ENCODE measurements around the gene MADCAM1.

The MADCAM1 gene

DNA sequence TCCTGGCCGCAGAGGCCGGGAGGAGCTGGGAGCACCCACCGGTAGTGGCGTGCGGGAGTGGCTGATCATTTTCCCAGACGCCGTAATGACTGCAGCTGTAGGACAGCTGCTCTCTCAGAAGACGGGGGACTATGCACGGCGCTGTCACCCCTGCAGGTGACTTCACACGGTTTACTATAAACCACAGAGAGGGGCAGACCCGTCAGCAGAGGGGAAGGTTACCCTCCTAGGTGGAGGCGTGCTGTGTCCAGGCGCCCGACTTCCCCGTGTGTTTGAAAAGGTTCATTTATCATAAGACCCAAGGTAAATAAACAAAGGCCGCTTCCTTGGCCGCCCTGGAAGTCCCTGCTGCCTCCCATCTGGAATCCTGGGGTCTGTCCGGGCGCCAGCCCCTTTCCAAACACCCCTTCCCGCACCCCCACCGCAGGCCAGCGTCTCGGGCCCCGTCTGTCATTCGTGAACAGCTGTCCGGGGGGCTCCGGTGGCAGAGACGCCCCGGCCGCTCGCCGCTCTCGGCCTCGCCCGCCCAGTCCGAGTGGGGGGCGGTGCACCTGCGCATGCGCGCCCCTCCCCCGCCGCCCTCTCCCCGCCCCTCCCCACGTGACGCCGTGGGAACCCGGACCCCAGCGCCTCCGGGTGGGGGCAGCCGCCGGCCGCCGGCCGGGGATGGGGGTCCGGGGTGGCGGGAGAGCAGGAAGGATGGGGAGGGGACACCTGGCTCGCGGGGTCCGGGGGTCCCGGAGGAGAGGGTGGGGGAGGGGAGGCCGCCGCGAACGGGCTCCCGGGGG, 36.4 kb upstream of the MADCAM1 start:
- DNase-seq (ENCODE audit: extremely low spot score): no peak
- POLR2A ChIA-PET: no interaction called here
- TF ChIP-seq, protein P1, sequence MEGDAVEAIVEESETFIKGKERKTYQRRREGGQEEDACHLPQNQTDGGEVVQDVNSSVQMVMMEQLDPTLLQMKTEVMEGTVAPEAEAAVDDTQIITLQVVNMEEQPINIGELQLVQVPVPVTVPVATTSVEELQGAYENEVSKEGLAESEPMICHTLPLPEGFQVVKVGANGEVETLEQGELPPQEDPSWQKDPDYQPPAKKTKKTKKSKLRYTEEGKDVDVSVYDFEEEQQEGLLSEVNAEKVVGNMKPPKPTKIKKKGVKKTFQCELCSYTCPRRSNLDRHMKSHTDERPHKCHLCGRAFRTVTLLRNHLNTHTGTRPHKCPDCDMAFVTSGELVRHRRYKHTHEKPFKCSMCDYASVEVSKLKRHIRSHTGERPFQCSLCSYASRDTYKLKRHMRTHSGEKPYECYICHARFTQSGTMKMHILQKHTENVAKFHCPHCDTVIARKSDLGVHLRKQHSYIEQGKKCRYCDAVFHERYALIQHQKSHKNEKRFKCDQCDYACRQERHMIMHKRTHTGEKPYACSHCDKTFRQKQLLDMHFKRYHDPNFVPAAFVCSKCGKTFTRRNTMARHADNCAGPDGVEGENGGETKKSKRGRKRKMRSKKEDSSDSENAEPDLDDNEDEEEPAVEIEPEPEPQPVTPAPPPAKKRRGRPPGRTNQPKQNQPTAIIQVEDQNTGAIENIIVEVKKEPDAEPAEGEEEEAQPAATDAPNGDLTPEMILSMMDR (IDR thresholded peaks at IDR 0.05; ENCODE audit: control extremely low read depth, extremely low read depth, low read depth, missing control alignments): no peak
- CTCF ChIA-PET: no interaction called here

DNA sequence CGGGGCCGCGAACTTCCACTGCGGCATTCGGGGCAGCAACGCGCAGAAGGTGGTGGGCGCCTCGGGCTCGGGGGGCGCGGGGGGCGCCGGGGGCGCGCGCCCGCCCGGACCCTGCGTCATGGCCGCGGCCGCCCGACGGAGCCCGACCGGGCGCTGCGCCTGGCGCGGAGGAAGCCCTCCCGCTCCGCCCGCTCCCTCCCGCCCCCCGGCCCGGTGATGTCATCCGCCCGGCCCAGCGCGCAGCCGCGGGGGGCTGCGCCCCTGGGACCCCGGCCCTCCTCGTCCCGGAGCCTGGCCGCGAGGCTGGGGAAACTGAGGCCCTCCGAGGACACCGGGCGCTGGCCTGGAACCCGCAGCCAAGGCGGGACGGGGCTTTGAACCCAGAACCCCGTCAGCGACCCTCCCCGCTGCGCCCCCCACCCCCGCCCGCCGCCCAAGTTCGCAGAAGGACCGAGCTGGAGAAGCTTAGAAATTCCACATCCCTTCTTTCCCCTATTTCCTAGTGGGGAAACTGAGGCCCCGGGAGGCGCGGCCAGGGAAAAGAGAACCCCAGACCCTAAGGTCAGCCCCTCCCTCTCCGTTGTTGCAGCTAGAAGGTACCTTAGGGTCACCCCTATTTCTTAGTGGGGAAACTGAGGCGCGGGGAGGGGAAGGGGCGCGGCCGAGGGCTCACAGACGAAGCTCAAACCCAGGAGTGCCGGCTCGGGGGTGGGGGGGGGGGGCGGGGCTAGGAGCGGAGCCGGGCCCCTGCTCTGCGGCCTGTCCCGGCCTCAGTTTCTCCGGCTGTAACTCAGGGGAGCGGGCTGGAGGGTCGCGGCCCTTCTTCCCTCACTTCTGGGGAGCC, 35.2 kb upstream of the MADCAM1 start, which contains the start of gene SHC2:
SHC2 (minus strand) TSS at position 157 of the 844 bp plus-strand sequence; CDS start at position 120, 37 bp downstream.
- ChIA-PET POLR2A (no interaction called here), CTCF (no interaction called here)
- no peak for DNase-seq (ENCODE audit: extremely low spot score)
- TF ChIP-seq, protein P1 (IDR thresholded peaks at IDR 0.05; ENCODE audit: control extremely low read depth, extremely low read depth, low read depth, missing control alignments): no peak

DNA sequence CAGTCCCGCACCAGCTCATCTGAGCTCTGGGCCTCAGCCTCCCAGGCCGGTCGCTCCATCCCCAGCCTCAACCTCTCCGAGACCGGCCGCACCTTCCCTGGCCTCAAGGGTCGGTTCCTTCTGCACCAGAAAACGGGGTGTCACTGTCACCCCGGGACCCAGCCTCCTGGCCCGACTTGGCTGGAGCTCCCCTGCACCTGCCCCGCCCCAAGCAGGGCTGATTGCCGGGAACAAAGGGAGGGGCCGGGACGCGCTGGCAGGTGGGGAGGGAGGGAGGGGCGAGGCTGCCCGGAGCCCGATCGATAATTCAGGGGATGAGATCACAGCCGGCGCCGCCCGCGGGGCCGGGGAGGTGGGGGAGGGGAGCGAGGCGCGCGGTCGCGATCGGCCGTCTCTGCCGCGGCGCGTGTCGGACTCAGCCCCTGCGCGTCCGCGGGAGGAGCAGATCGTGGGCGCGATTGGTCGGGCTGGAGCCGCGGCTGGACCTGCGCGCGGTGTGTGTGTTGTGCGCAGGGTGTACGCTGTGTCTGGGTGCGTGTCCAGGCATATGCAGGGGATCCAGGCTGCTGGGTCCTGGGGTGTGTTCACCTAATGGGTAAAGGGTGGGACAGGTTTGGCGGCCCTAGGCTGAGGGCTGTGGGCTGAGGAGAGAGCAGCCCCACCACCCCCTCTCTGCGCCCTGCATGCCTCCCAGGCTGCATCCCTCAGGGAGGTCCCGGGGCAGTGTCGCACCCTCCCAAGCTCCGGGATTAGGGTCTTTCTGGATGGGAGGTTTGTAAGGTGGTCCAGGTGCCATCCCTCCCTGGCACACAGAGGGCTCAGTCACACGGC, 34.4 kb upstream of the MADCAM1 start:
- TF ChIP-seq, protein P1 (IDR thresholded peaks at IDR 0.05; ENCODE audit: control extremely low read depth, extremely low read depth, low read depth, missing control alignments): no peak
- POLR2A ChIA-PET: no interaction called here
- CTCF ChIA-PET: no interaction called here
- no peak for DNase-seq (ENCODE audit: extremely low spot score)

DNA sequence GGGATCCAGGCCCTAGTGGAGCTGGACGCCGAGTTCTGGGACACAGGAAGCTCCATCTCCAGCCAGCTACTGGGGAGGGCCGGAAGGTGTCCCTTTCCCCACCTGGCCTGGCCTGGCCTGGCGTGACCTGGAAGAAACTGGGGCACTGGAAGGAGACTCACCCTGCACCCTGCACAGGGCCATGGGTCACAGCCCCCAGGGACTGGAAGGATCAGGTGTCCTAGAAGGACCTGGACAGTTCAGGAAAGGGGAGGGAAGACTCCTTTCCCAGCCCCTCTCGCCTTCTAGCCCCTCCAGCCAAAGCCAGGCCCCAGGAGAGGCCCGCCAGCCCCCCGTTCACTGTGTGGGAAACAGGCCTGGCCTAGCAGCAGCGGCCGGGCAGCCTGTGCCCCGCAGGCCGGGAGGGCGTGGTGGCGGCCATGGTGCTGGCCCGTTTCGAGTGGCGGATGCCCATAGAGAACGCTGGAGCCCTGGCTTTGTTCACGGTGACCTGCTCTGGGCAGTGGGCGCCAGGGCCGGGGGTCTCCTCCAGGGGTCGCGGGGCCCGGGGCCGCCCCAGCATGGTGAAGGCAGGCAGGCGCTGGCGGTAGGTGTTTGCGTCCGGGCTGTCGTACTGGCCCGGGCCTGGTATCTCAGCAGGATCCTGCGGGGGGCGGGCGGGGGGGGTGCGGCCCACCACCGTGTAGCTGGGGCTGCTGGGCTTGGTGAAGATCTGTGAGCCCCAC, 32.6 kb upstream of the MADCAM1 start:
- POLR2A ChIA-PET: no interaction called here
- no peak for DNase-seq (ENCODE audit: extremely low spot score)
- TF ChIP-seq, protein P1 (IDR thresholded peaks at IDR 0.05; ENCODE audit: control extremely low read depth, extremely low read depth, low read depth, missing control alignments): no peak
- CTCF ChIA-PET: no interaction called here

DNA sequence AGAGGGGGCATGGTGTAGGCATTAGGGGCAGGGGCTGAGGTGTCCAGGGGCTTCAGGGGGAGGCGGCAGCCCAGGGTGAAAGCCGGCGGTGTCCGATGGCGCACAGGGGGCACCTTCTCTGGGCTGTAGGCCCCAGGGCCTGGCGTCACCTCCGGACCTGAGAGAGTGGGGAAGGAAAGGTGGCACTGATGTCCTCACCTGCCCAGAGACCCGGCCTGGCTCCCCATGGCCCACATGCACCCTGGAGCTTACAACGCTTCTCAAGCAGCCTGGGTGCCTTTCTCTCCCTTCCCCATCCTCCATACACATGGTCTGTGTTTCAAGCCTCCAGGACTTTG, 32.1 kb upstream of the MADCAM1 start:
- ChIA-PET CTCF (no interaction called here), POLR2A (no interaction called here)
- DNase-seq (ENCODE audit: extremely low spot score): no peak
- TF ChIP-seq, protein P1 (IDR thresholded peaks at IDR 0.05; ENCODE audit: control extremely low read depth, extremely low read depth, low read depth, missing control alignments): no peak
